HG03103 (cell line): ENCODE data around the gene THEM5.
"Not testable (repeated sequence)": the region's sequence is repeated elsewhere in the genome, so short reads cannot be mapped to it uniquely, and the experiment has no call there.

Experiments
- ATAC-seq: cut with Tn5 transposase; IDR thresholded peaks from one replicate; pipeline ENCODE4 v1.9.1; 2021; ENCODE audit warnings: low read depth; ENCODE audit not compliant: unreplicated experiment

Gene THEM5

DNA sequence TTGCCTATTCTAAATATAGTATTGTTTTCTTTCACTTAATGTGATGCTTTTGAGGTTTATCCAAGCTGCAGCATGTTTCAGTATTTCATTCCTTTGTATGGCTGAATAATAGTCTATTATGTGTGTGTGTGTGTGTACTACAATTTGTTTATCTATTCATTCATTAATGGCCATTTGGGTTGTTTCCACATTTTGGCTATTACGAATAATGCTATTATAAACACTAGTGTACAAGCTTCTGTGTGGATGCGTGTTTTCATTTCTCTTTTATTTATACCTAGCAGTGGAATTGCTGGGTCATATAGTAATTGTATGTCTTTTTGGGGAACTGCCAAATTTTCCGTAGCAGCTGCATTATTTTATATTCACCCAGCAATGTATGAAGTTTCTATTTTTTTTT is 15.0 kb upstream of the THEM5 start:
- ATAC-seq: no peak

DNA sequence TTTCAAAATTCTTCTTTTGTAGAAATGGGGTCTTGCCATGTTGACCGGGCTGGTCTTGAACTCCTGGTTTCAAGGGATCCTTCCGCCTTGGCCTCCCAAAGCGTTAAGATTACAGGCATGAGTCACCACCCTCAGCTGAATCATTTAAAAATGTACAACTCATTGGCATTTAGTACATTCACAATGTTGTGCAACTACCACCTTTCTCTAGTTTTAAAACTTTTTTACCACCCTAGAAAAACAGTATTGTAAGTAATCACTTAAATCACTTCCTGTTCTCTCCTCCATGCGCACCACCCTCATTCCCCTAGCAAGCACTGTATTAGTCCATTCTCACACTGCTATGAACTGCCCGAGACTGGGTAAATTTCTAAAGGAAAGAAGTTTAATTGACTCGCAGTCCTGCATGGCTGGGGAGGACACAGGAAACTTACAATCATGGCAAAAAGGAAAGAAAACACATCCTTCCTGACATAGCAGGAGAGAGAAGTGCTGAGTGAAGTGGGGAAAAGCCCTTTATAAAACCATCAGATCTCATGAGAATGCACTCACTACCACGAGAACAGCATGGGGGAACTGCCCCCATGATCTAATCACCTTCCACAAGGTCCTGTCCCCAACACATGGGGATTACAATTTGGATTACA is 14.4 kb upstream of the THEM5 start:
- ATAC-seq: no peak

DNA sequence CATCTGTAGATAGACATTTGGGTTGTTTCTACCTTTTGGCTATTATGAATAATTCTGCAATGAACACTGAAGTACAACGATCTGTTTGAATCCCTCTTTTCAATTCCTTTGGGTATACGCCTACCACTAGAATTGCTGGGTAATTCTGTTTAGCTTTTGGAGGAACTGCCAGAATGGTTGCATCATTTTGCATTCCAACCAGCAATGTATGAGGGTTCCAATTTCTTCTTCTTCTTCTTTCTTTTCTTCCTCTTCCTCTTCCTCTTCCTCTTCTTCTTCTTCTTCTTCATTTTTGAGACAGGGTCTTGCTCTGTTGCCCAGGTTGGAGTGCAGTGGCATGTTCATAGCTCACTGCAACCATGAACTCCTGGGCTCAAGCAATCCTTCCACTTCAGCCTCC is 13.8 kb upstream of the THEM5 start:
- ATAC-seq: no peak

DNA sequence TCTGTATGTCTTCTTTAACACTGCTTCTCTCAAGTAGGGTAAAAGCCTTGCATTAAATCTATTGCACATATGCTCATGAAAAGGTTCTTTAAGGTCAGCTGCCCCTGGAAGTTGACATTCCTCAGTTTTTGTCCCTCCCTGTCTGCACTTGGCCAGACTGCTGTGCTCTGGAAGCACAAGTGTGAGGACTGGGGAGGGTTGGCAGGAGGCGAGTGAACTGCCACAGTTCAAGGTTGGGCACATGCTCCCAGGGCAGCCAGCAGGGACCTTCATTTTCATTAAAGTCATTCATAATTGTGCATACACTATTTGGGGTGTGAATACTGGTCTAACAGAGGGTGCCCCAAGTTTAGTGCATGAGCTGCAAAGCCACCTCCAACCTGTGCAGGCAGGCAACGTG is 10.9 kb upstream of the THEM5 start:
- no peak for ATAC-seq

DNA sequence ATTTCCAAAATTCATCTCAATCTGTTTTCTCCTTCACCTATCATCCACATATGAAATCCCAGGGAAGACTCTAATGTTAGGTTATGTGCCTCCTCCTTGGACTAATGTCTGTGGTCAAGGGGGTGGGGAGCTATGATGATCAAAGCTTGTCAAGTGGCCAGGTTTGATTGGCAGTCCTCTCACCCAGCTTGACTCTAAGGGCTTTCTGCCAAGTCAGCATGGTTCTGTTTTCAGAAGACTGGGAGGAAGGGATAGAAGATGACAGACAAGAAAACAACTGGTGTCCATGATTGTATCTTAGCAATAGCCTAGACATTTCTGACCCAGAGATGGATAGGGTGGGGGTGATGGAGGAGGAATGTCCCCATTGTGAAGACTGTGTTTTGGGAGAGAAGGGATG is 9.1 kb upstream of the THEM5 start:
- no peak for ATAC-seq

DNA sequence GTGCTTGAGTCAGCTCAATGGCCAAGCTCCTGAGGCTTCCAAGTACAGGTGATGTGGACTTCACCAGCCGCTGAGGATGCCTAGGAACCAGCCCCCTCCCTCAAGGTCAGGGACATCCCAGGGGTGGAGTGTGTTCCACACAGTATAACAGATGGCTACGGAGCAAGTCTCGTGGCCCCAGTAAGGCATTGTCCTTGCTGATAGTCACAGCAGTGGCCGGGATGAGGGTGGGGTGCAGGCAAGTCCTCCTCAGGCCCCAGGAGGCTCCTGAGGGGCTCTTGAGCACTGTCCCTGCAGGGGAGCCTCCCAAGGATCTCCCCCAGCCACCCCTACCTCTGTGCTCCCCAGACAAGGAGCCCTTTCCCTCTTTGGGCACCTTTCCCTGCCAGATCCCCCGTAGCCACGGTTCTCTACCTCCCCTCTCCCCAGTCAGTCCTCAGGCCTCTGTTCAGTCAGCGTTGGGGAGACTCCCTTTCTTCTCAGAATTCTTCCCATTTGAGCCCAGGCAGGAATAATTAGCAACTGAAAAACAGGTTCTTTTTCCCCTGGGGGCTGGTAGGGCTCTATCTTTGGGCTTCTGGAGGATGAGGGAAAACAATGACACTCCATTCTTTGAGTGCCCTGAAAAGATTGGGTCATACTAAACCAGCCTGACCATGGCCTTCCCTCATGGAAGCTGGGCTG is 7.1 kb upstream of the THEM5 start:
- ATAC-seq: no peak

DNA sequence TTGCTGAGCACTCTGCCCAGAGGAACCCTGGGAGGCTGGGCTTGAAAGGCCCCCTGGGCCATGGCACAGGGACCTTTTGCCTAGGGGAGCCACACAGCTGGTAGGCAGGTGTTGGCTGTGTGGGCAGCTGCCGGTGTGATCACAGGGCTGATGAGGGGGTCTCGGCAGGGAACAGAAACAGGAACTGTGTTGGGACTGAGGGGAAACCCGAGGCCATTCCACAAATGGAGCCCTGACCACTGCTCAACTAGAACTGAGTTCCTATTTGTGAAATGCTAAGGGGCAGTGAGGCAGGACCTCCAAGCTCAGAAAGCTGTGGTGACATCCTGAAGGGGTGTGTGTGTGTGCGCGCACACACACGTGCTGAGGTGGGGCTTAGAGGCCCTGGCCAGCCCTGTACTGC is 6.4 kb upstream of the THEM5 start:
- ATAC-seq: no peak

DNA sequence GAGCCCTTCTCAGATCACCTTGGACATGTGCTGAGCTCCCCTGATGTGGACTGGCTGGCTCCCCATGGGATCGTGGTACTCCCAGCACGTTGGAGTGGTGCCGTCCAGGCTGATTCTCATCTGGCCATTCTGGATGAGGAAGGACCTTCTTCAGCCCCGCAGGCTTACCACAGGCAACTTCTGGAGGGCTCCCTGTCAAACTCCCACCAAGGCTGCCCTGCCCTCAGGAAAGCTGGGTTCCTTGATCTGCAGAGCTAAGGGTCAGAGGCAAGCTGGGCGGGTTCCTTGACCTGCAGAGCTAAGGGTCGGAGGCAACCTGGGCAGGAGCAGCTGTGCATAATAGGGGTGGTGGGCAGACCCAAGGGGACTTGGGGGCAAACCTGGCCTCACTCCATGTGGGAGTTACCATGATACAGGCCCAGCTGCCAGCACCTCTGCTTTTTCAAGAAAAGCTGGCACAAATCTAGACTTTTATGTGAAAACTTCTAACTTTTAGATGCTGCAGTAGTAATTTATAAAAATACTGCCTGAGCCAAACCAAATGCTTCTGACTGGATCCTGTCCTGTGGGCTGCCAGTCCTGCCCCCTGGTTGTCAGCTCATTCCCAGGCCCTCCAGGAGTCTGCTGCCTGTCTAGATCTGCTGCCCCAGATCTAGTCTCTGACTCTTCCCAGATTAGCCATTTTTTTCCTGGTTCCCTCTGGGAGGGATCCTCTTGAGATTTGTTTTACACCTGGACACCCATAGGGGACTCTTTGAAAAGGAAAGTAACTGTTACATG is 5.6 kb upstream of the THEM5 start:
- no peak for ATAC-seq

DNA sequence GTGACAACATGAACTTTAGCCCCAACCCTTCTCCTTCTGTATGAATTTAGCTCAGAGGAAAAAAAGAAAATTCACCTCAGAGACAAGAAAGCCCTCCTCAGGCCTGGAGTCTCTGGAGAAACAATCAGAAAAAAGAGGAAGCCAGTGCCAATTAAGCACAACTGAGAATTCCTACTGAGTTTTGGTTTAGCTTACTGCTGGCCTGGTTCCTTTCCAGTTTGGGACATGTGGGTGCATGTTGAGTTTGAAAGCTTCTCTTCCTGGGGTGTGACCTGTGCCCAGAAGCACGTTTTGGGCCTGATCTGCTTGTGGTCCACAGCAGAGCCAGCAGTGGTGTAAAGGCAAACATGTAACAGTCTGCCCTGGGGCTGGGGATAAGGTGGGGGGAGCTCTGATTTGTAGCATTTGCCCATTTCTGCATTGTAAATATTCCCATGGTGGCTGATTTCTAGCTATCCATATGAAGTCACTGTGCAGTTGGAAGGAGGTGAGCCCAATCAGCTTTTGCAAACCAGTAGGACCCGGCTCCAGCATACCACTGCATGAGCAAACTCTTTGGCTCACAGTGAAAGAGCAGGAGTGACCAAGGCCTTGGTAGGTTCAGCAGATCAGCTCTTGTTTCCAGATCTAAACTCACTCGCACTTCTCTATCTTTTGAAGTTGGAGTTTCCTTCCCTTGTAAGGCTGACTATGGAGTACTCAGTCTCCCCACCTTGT is 4.7 kb upstream of the THEM5 start:
- ATAC-seq: no peak

DNA sequence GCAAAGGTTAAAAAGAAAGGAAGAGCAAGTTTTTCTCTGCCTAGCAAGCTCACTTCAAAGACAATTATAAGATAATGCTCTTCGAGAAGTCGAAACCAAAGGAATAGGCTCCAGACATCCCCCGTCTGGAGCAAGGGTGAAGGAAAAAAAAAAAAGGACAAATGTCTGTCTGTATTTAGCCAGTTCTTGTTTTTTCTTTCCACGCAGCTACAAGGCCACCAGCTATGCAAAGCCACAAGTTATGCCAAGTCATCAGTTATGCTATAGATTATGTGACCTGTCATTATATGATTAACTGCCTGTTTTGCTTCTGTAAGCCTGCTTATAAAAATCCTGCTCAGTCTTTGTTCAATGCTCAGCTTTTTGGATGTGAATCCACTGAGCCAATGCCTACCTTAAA is 2.4 kb upstream of the THEM5 start:
- ATAC-seq: no peak

DNA sequence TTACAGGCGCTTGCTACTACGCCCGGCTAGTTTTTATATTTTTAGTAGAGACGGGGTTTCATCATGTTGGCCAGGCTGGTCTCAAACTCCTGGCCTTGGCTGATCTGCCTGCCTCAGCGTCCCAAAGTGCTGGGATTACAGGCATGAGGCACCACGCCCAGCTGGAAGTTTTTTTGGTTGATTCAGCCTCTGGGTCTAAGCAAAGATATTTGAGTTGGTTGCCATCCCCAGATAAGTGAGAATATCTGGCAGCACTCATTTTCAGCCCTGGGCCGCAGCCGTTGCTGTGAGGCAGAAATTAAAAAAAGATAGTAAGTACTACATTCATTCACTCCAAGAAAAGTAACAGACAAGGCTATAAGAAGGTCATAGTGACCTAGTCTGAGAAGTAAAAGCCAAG is 2.0 kb upstream of the THEM5 start:
- ATAC-seq: not testable (repeated sequence)

DNA sequence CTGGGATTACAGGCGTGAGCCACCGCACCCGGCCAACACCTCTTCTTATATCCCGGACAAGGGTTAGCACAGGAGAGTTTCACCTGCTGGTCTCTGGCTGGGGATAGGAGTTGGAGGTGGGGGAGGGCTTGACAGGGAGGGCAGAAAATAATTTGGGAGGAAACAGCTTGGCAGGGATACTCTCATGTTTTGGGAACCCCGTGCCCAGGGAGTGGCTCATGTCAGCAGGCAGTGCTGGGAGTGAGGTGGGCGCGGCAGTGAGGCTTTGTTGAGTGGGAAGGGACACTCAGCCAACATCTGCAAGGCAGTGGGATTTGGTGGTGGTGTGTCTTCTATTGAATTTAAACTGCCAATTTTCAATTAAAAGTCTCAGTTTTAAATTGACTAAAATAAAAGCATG is 1.1 kb upstream of the THEM5 start:
- no peak for ATAC-seq

DNA sequence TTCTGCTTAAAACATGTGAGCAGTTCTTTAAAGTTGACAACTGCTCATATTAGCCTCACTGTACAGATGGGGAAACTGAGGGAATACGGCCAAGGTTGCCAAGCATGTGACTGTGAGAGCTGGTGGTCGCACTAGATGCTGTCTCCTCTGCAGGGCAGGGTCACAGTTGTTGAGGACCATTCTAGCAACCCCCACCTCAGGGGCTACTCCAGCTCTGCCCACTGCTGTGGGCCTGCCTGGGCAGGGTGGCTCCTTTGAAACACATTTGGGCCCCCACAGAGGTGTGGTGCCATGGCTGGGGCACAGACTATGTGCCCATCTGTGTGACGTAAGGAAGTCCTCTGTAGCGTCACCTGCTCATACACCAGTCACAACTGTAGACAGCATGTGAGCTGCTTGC is 779 bp downstream of the THEM5 start:
- ATAC-seq: no peak

DNA sequence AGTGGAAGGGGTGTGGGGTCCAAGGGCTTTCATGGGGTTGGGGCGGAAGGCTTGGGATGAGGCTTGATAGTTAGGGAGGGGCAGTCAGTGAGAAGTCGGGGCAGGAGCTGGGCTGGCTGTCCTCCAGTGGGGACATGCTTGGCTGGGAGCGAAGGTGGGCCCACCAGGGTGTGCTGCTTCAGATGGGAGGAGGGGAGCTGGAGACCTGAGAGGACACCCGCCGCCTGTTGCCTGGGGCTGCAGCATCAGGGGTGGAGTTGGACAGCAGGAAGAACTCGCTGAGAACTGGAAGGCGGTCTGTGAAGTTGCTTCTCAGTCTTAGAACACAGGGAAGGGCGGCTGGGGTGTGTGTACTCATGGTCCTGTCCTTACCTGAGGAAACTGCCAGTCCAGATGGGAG is 1.6 kb downstream of the THEM5 start:
- no peak for ATAC-seq

DNA sequence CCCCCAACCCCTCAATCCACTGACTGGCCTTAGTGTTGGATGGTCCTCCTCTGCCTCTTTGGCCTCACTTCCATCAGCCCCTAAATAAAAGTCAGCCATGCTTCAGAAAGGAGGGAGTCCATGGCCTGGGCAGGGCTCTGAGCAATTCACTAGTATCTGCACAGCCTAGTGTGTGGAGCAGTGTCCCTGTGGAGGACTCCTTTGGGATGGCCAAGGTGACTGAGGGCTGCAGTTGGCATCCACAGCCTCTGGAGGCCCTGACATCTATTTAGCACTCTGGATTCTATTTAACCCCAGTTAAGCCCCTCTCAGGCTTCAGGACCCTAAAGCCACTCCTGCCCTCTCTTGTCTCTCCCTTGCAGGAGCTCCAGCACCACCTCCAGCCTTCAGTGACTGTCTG is 3.6 kb downstream of the THEM5 start:
- ATAC-seq: no peak

DNA sequence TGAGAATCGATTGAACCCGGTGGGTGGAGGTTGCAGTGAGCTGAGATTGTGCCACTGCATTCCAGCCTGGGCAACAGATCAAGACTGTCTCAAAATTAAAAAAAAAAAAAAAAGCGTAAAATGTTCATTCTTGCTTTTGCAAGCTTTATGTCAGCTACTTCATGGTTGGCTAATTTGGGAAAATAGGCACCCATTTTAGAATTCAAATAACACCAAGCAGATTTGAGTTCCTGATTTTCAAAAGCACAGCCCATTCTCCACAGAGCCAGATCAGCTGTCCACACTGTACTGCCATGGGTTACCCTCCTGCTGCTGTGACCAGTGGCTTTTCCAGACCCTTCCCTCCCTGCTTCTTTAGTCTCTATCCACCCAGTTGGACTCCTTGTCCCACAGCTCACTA is 4.4 kb downstream of the THEM5 start:
- ATAC-seq: no peak

DNA sequence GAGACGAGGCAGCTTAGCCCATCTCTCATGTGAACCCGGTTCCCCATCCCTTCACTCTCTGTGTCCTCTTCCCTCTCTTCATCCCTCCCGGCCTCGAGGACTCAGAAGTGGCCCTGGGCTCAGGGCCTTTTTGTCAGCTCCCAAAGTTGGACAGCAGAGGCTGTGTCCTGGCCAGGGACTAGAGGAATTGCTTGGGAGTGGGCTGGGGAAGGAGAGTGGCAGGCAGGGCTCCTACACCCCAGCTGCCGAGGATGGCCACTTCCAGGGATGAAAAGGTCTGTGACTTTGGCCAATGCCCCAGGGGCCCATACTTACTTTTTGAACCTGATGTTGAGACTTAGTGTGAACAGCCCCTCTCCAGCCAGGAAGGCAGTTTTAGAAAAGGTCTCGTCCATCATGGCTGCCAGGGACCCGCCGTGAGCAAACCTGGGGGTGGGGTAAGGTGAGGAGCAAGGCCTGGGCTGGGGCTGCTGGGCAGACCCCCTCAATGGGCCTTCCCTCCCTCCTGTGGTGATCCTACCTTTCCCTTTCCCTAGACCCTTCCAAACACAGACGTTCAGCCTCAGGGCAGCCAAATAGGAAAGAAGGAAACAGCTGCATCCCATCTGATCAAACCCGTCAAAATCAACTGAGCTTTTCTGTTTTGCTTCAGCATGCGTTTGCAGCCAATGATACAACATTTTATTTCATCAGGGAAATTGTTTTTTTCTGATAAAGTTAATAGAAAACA is 5.5 kb downstream of the THEM5 start:
- ATAC-seq: no peak

DNA sequence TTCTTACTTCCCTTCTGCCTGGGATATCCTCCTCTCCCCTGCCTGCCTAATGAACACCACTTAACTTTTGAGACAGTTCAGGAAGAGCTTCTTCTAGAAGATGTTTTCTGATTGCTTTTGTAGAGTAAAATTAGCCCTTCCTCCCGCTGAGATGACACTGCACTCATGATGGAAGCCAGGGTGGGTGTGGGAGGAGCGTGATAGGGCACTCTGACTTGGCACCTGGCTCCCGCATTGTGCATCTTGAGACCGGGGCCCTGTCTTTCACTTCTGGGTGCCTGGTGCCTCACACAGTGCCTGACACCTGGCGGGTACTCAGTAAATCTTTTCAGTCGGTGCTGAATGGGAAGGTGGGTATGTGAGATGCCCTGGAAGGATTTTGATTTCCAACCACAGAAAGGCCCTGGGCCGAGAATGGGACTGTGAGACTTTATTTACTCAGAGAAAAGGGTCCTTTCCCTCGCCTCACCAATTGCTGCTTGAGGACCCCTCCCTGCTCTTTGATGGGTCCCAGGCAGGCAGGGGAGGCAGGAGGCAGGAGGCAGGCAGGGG is 6.8 kb downstream of the THEM5 start:
- ATAC-seq: no peak

DNA sequence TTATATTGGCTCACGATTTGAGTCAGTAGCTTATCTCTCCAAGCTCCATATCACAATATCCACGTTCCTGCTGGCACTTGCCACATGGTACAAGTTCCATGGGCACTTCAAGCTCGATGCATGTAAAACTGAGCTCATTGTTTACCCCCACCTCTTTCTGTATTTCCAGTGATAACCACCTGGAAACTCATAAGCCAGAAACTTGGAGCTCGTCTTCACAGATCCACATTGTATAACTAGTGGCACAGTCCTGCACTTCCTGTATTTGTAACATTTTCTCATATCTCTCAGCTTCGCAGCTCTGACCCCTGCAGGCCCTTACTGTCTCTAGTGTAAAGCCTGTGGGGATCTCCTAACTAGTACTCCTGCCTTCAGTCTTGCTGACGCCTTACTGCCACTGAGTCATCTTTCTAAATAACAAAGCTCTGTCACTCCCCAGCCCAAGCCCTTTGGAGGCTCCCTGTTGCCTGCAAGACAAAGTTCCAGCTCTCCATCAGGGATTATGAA is 7.4 kb downstream of the THEM5 start:
- no peak for ATAC-seq

DNA sequence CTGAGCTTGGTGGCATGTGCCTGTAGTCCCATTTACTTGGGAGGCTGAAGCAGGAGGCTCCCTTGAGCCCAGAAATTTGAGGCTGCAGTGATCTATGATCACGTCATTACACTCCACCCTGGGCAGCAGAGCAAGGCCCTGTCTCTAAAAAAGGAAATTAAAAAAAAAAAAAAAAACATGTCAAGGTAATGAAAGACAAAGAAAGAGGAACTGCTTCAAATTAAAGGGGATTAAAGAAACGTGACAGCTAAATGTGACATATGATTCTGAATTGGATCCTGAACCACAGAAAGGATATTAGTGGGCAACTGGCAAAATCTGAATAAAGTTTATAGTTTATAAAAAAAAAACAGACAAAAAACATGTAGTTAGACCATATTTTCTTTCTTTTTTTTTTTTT is 10.1 kb downstream of the THEM5 start:
- no peak for ATAC-seq
